Transverse colon (tissue), 4 donors: Measurements from ENCODE around the gene RNF11.

Experiments used
- POLR2A ChIP-seq: fragments of 450-650 bp; IDR thresholded peaks from one replicate; pipeline ENCODE4 v1.6.1; 2016; ENCODE audit warnings: antibody characterized with exemption, mild to moderate bottlenecking, moderate library complexity
- POLR2AphosphoS5 ChIP-seq, 3 donors: sonication (generic); formaldehyde crosslinking; IDR thresholded peaks; one replicate each; pipeline ENCODE4 v1.6.1; 2016; ENCODE audit warnings: antibody characterized with exemption in 3 of 3
- TF ChIP-seq, protein P1 (sequence below), 5 experiments: fragments of 200-600 bp in 3 of 5; fragments of 450-650 bp in 2 of 5; sonication (generic) in 3 of 5; IDR thresholded peaks; 1 replicate in 2 of 5; 2 replicates in 3 of 5; pipeline ENCODE4 v1.5.1; 2016 to 2017; ENCODE audit warnings: antibody characterized with exemption in 5 of 5, inconsistent platforms in 3 of 5, mild to moderate bottlenecking in 2 of 5, moderate library complexity in 1 of 5

DNA sequence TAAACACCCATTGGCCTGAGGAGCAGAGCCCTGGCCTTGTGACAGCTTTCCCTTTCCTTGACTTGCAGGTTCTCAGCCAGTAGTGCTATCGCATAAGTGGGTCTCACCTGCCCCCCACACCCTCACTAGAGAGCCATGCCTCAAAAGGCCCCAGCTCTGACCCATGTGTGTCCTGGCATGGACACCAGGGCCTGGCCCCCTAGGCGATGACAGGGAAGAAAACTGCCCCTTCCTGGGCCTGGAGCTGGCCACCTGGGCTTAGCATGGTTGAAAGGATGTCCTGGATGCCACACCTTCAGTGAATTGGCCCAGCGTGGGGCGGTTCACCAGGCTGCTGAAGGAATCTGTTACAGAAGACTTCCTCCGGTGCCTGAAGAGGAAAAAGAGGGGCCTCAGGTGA lies 75.8 kb downstream of the RNF11 start:
- no peak for TF ChIP-seq POLR2A
- TF ChIP-seq, protein P1, sequence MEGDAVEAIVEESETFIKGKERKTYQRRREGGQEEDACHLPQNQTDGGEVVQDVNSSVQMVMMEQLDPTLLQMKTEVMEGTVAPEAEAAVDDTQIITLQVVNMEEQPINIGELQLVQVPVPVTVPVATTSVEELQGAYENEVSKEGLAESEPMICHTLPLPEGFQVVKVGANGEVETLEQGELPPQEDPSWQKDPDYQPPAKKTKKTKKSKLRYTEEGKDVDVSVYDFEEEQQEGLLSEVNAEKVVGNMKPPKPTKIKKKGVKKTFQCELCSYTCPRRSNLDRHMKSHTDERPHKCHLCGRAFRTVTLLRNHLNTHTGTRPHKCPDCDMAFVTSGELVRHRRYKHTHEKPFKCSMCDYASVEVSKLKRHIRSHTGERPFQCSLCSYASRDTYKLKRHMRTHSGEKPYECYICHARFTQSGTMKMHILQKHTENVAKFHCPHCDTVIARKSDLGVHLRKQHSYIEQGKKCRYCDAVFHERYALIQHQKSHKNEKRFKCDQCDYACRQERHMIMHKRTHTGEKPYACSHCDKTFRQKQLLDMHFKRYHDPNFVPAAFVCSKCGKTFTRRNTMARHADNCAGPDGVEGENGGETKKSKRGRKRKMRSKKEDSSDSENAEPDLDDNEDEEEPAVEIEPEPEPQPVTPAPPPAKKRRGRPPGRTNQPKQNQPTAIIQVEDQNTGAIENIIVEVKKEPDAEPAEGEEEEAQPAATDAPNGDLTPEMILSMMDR (IDR thresholded peaks at IDR 0.05) = no peak
- no peak for TF ChIP-seq POLR2AphosphoS5 (IDR thresholded peaks at IDR 0.05)
